NCI-H1436 treated with DMSO at 0.1 percent for 48 hours (cell line): ENCODE results near the gene CDC14C.

Experiments used
- DNase-seq: peaks from one replicate; lab custom pipeline; 2025; lab: John Stamatoyannopoulos, UW

Gene CDC14C

DNA sequence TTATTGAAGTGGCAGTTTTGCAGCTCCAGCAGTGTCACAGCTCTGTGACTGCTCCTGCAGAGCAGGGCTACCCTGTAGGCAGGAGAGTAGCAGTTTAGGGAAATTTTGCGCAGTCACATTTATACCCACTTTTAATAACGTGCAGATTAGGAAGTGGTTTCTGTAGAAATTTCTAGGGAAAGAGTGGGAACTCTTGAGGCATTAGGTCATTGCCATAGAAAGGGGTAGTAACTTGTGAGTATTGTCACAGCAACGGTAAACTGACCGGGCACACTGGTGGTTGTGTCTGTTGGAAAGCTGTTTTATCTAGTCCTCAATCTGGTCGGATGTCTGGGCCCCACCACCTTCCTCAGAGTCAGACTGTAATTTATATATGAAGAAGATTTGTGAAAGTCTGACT lies 51.9 kb downstream of the CDC14C start:
- no peak for DNase-seq

DNA sequence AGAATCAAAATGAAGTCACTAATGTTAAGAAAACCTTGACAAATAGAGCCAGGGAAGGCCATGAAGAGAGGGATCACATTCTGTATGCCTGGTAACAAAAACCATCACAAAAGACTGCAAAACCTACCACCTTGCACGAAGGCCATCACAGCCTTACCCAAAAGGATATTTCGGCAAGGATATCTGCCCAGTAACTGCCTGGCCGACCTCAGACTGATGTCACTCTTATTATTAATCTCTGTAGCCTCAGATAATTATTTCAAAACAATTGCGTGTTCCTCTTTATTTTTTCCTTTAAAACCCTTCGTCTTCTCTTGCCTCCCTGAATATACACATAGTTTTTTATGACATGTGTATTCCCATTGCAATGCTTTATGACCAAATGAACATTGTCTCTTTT lies 52.5 kb downstream of the CDC14C start:
- DNase-seq = no peak
